ENCODE results near the gene FANCE.
"Not testable (repeated sequence)": the region's sequence is repeated elsewhere in the genome, so short reads cannot be mapped to it uniquely, and the experiment has no call there.

FANCE gene

DNA sequence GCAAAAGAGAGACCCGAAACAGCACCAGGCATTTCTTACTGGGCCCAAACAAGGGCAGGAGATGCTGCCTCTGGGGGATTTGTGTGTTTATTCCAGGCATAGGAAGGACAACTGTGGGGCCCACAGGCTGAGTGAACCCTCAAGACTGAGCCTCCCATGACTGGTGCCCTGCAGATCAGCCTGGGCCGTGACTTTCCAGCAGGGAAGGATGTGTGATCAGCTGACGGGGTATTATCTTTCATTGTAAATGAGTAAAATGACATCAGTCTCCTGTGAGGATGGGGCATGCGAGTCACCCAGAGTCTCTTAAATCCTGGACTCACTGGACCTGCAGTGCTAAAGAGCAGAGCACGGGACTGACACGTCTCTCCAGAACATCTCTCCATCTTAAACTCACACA is 48.6 kb downstream of the FANCE start:
- no peak for DNase-seq

DNA sequence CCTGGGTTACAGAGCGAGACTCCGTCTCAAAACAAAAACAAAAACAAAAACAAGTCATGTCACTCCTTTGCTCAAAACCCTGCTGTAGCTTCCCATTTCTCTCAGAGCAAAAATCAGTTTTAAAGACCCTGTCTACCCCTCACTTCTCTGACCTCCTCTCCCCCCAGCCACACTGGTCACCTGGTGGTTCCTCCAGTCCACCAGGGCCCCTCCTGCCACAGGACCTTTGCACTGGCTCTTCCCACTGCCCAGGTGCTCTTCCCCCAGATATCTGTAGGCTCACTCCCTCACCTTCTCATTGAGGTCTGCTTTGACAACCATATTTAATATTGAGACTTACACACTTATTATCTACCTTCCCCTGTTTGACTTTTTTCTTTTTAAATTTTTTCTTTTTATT is 49.6 kb downstream of the FANCE start:
- no peak for DNase-seq

DNA sequence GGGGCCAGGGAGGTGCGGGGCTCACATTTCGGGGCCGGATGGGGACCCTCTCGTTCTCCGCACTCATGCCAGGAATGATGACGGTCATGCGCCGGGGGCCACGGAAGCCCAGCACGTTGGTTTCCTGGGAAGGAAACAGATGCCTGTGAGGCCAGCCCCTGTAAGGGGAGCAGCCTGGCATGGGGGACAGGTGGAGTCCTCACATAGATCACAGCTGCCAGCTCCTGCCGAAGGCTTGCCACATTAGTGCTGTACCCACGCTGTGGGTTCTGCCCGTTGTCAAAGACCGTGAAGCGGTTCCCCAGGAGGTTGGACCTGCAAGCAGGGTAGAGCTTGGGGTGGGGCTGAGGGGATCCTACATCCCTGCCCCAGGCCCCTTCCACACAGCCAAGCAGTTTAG is 51.4 kb downstream of the FANCE start:
- no peak for DNase-seq

DNA sequence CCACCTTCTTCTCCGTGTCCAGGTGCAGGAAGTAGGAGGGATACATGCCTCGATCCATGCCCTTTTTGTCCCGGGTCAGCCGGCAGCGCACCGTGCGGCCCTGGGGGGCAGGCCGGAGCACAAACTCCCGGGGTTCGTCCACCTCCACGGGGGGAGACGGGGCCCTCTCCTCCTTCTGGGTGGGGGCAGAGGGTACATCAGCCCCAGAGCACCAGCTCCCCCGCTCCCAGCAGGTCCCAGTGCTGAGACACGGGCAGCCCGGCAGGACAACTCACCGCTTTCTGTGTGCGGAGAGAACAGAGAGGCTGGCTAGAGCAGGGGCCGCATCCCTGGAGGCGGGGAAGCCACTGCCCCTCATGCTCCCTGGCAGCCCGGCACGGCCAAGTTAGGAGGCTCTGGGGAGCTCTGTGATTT is 53.9 kb downstream of the FANCE start:
- no peak for DNase-seq

DNA sequence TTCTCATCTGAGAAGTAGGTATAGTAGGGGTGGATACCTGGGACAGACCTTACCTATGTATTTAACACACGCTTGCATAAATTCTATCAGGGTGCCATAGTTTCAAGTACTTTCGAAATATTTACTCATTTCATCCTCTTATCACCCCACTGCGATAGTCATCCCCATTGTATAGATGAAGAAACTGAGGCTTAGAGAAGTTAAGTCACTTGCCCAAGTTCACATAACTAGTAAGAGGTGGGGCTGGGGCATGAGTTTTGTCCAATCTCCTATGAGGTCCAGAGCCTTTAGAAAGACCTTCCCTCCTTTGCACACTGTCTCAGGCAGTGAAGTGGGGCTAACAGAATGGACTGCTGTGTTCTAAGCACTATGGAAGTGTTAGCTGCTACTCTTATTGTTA is 54.4 kb downstream of the FANCE start:
- DNase-seq = no peak

DNA sequence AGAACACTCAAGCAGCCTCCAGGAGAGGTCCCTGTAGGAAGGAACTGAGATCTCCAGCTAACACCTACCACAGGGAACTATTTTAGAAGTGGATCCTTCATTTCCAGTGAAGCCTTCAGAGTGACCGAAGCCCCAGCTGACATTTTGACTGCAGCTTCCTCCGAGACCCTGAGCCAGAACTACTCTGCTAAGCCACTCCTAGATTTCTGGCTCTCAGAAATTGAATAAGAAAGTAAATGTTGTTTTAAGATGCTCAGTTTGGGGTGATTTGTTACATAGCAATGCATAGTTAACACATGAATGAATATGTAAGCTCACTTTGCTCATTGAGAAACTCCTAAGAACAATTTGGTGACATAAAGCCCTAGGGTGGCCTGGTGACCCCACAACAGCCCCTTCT is 55.1 kb downstream of the FANCE start:
- no peak for DNase-seq

DNA sequence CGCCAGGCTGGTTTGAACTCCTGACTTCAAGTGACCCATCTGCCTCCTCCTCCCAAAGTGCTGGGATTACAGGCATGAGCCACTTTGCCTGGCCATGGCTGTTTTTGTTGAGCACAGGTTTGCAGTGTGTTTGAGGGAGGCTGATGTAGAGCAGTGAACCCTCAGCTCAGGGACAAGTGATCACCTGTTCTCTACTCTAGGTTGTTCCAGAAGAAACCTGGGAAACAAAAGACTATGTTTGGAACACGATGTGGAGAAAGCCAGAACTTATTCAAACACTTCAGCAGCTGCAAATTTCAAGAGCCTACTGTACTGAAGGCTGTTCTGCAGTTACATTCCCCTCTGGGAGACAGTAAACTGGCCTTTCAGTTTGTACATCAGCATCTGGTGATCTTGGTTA is 55.9 kb downstream of the FANCE start:
- DNase-seq = no peak

DNA sequence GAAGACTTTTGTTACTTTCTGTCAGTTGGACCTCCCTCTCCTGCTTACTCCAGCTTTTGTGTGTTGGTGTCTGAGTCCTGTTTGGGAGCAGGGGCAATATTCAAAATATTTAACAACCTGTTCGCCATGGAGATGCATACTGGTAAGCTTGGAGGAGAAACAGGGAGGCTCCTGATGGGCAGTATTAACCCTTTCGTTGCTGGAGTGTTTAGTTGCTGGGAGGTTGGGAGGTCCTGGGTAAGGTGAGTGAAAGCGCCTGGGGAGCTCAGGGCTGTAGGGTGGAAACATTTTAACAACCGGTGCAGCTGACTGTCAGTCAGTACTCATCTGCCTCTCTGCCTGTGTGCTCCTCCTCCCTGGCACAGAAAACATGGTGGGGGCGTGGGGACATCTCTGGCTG is 56.4 kb downstream of the FANCE start:
- no peak for DNase-seq

DNA sequence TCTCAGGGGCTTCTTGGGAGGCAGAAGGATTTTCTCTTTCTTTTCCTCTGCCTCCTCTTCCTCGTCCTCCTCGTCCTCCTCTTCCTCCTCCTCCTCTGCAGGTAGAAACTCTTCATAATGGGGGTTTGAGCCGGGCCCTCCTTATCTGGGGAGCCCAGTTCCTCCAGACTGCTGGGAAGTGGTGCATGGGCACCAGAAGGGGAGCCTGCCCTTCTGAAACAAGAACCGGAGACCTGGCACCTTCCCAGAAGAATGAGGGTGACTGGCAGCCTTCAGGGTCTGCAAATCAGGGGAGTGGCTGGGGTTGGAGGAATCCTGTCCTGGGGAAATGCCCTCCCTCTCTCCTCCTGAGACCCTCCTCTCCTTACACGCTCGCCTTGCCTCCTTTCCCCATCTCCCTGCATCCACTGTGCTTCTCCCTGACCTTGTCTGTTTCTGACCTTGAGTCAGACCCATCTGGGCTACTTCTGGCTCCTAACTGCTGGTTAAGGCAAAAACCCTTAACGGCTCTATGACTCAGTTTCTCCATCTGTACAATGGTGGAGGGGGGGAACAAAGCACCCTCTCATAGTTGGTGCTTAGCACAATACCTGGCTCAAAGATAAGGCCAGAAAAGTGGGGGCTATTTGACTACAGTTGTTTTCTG is 58.9 kb downstream of the FANCE start:
- no peak for DNase-seq

DNA sequence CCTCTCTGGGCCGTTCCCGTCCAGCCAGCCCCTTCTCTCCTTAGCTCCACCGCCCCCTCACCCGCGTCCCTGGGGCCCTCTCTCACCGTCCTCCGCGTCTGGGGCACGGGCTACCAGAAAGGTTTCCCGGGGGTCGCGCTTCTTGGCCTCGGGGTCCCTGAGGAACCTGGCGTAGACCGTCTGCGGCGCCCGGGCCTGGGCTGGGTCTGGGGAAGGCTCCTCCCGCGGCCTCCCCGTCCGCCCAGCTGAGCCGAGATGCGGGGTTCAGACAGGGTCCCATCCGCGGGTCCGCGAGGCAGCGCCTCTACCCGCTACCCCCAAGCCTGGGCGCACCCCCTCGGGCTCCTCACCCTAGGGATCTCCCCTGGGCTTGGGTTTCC is 59.4 kb downstream of the FANCE start:
- no peak for DNase-seq

DNA sequence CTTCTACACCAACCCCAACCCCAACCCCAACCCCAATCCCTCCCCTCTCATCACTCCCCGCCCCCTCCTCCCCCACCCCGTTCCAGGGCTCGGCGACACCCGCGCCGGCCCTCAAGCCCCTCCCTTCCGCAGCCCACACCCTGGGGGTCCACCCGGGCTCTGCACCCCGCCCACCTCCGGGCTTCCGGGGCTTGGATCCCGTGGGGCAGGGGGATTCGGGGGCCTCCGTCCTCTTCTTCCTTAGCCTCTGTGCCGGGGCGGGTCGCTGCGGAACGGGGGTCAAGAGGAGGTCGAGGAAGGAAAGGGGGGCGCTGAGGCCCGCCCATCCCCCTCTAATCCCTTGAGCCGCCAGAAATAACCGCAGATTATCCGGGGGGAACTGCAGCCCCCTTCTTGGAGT is 59.9 kb downstream of the FANCE start:
- DNase-seq = no peak

DNA sequence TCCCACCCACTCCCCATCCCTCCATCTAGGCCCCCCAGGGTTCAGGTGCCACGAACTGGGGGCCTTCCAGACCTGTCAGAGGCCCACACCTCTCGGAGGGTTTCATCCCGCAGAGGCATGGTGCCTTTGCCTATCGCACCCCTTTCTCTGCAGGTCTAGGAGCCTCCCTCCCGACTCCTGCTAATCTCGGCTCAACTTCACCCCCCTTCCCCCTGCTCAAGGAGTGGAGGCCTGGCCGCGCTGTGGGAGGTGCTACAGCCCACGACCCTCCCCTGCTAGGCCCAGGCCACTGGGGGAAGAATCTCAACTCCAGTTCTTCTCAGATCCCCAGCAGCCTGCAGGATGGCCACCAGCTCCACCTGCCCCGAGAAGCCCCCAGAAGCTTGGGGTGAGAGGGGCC is 60.6 kb downstream of the FANCE start, which contains the start of gene TULP1:
Gene TULP1, minus strand, starts transcription at position 157 of the 400 bp plus-strand sequence. Its CDS starts 38 bp downstream, at position 119.
- DNase-seq = no peak

DNA sequence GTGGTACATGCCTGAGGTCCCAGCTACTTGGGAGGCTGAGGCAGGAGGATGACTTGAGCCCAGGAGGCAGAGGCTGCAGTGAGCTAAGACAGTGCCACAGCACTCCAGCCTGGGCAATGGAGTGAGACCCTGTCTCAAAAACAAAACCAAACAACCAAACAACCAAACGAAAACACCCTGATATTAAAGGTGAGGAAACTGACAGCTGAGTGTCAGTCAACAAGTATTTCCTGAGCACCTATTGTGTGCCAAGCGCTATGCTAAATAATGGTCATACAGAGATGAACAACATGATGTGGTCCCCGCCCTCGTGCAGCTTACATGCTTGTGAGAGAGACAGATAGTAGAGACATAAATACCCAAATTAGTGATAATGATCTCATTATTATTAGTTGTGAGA is 62.4 kb downstream of the FANCE start:
- DNase-seq = no peak

DNA sequence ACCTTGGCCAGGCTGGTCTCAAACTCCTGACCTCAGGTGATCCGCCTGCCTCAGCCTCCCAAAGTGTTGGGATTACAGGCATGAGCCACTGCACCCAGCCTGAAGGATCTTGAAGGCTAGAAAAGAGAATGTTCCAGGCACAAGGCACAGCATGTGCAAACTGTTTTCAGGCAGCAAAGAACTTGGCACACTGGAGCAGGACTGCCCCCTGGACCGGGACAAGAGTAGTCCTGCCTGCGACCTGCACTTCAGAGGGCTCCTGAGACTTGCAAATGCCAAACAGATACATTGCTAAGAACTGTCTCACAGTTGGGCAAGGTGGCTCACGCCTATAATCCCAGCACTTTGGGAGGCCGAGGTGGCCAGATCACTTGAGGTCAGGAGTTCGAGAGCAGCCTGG is 63.8 kb downstream of the FANCE start:
- DNase-seq = not testable (repeated sequence)

All from stimulated activated naive CD4-positive, alpha-beta T cell treated with Interleukin-2 at 50 U/mL for 16 hours (primary cell).